ENCODE data around the gene STXBP5L.
"Not testable (repeated sequence)": the region's sequence is repeated elsewhere in the genome, so short reads cannot be mapped to it uniquely, and the experiment has no call there.

GRCh38 chr3:121355960-121356359 lies 448.0 kb downstream of the STXBP5L start:
- TF ChIP-seq, protein P1, sequence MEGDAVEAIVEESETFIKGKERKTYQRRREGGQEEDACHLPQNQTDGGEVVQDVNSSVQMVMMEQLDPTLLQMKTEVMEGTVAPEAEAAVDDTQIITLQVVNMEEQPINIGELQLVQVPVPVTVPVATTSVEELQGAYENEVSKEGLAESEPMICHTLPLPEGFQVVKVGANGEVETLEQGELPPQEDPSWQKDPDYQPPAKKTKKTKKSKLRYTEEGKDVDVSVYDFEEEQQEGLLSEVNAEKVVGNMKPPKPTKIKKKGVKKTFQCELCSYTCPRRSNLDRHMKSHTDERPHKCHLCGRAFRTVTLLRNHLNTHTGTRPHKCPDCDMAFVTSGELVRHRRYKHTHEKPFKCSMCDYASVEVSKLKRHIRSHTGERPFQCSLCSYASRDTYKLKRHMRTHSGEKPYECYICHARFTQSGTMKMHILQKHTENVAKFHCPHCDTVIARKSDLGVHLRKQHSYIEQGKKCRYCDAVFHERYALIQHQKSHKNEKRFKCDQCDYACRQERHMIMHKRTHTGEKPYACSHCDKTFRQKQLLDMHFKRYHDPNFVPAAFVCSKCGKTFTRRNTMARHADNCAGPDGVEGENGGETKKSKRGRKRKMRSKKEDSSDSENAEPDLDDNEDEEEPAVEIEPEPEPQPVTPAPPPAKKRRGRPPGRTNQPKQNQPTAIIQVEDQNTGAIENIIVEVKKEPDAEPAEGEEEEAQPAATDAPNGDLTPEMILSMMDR (IDR thresholded peaks at IDR 0.05; ENCODE audit: low read depth, low read length) = not testable (repeated sequence)
- not testable (repeated sequence) for TF ChIP-seq POLR2A (IDR thresholded peaks at IDR 0.05; ENCODE audit: extremely low read depth, insufficient read length)

Data from NB4 (cell line).